Glomerular endothelial cell (primary cell): Measurements from ENCODE around the gene PIK3C2G. TPM values are rescaled to one million over a fixed set of nuclear protein-coding genes. Genes with fewer than 3 reads are reported as not detected.

Experiments used
- DNase-seq: peaks from one replicate; pipeline ENCODE4 v3.0.0-alpha.2; 2011; ENCODE audit warnings: low read depth, low spot score; ENCODE audit errors: extremely low read depth
- total RNA-seq: library from RNA; depleted of rRNA; stranded (reverse); fragments of >200 nt; gene quantifications from 2 replicates; pipeline ENCODE4 v1.2.3, GENCODE V29; 2015

Gene PIK3C2G
- total RNA-seq, 1 donor from 2014 or later, result not detected

GRCh38 chr12:18277196-18277595, 15.9 kb downstream of the PIK3C2G start:
- no peak for DNase-seq

DNA sequence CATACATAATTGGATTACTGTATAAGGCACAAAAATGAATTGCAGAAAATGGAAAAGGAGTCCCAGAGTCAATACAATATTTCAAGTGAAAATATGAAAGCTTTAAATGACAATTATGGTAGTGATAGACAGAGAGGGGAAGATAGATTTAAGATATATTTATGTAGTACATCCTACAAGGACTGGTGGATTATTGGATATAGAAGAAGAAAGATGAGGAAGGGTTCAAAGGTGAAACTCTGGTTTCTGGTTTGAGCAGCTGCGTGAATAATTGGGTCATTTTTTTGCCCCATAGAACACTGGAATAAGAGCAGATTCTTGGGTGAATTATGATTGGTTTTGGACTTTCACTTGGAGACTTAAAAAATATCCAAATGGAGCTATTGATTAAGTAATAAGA, 19.4 kb downstream of the PIK3C2G start:
- DNase-seq, result no peak

- no peak for DNase-seq
Measured at GRCh38 chr12:18281941-18282340, 20.6 kb downstream of the PIK3C2G start.

DNA sequence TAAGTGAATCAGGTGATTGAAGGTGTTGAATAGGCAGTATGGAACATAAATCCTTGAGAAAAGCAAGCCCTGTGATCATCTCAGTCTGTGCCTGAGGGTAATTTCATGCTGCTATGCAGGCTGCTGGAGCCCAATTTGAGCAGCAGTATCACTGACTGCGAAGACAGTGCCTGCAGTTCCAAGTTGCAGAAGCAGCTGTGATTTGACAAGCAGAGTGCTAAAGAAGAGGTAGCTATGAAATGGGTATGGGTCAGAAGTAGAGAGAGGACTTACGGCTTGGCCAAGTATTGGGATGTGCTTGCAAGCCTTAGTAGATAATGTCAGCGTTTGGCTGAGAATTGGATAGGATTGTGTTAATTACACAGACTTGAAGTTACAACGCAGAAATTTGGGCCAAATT, 22.5 kb downstream of the PIK3C2G start:
- DNase-seq, result no peak

- no peak for DNase-seq
Measured at GRCh38 chr12:18284386-18284785, 23.1 kb downstream of the PIK3C2G start.

DNA sequence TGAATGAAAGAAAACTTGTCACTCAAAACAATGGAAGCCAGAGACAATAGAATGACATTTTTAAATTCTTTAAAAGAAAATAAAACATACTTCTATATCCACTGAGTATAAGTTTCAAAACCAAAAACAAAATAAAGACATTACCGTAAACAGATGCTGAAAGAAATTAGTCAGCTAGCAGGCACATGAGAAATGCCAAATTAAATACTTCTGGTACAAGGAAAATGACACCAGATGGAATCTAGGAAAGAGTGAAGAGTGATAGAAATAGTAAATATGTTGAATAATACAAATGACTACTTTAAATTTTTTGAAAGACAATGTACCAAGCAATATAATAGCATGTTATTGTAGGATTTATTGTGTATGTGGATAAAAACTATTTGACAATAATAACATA, 23.8 kb downstream of the PIK3C2G start:
- DNase-seq, result no peak

- DNase-seq, result no peak
Measured at GRCh38 chr12:18290386-18290785, 29.1 kb downstream of the PIK3C2G start.

GRCh38 chr12:18294889-18295288, 33.6 kb downstream of the PIK3C2G start:
- DNase-seq, result no peak

DNA sequence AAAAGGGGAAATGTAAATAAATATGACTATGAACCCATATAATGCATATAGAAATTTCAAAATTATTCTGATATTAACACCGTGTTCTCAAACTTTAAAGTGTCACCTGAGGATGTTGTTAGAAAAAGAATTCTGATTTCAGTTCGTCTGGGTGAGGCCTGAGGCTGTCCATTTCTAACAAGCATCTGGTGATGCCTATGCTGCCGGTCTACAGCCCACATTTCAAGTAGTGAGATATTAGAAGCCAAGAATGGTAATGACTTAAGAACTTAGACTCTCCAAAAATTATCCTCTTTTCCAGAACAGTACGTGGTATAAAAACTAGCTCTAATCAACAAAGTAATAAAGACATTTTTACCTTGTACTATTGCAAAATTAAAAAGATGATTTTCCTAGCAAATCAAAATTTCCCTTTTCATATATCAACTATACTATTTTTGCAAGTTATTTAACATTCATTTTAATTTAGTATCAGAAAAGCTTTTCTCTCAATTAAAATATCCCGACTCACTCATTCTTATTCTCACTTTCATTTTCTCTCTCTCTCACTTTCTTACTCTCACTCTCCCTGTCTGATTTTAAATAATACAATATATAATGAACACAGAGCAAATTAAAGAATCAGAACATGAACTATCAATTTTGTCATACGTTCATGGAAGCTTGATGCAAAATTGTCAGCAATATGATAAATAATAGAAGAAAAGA, 35.0 kb downstream of the PIK3C2G start:
- DNase-seq, result no peak

DNA sequence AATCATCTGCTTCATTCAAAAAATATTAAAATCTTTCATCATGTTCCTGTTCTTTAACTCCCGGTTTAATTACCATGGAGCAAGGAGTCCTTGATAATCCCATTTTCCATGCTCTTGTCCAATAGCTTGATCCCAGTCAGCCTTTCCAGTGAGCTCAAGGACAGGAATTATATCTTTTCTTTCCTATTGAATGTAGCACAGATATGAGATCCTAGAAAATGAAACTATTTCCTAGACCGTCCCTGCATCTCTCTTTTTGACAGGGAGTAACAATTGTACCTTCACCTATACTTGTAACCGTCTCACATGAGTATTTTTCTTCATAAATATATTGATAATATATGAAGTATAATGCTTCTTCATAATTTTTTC, 35.6 kb downstream of the PIK3C2G start:
- DNase-seq, result no peak

GRCh38 chr12:18297902-18298301, 36.6 kb downstream of the PIK3C2G start:
- DNase-seq, result no peak

DNA sequence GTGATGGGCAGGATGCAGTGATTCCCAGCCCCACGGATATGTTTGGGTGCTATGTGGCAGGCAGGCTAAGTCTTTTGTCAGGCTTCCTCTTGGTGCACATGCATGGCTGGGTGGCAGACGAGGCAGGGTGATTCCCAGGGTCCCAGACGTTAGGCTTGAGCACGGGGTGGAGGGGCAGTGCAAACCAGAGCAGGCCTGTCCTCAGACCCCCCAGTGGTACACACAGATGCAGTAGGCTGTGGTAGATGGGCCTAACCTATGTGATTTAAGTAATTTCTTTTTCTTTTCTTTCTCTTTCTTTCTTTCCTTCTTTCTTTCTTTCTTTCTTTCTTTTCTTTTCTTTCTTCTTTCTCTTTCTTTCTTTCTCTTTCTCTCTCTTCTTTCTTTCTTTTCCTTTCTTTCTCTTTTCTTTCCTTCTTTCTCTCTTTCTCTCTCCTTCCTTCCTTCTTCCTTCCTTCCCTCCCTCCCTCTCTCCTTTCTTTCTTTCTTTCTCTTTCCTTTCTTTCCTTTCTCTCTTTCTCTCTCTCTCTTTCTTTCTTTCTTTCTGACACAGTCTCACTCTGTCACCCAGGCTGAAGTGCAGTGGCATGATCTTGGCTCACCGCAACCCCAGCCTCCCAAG, 41.6 kb downstream of the PIK3C2G start:
- DNase-seq, result no peak

DNA sequence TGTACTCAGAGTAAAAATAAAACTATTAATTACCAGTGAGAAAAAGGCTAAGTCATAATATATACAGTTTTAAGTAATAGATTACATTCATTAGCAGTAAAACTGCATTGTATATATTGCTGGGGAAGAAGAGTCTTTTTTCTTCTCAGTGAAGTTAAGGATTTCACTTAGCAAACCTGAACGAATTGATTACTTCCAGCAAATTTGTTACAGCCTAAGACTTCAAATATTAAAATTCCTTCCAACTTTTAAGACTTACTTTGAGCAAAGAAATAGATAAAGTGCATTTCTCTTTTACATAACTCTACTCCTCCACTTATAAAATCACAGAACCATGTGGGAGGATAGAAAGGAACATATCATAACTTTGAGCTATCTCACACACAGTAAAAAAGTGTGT, 43.3 kb downstream of the PIK3C2G start:
- no peak for DNase-seq

GRCh38 chr12:18306311-18306710, 45.0 kb downstream of the PIK3C2G start:
- no peak for DNase-seq

DNA sequence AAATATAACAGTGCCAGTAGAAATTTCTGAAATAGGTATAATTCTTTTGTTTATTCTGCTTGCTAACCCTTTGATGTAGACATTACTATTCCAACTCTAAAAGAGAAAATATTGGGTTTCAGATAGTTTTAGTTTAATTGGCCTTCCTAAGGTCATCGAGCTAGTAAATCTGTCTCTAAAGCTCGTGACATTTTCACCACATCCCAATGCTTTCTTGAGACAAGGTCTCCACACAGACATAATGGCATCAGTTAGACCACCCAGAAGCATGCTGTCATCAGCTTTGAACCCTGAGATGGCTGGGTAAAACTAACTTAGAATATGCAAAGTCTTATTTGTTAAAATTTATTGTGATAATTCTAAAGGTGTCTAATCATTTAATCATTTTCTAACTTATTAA, 52.0 kb downstream of the PIK3C2G start:
- no peak for DNase-seq

- peak; percentile 4 for DNase-seq
Measured at GRCh38 chr12:18320036-18320617, 58.8 kb downstream of the PIK3C2G start.

DNA sequence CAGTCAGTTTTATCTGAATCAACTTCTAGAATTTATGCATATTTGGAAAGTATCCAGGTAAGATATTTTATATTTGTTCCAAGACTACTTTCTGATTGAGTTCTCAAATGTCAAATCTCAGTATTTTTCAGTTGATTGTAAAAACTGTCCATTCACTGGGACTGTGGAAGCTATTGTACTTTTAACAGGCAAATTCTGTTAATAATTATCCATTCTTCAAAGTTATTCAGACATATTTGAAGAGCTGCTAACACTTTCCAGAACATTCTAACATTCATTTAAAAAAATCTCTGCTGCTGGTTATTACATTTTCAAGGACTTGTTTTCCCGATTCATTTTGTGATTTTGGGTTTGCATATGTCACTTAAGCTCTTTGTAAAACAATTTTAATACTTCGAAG, 59.7 kb downstream of the PIK3C2G start:
- no peak for DNase-seq

GRCh38 chr12:18323159-18323558, 61.8 kb downstream of the PIK3C2G start:
- no peak for DNase-seq

DNA sequence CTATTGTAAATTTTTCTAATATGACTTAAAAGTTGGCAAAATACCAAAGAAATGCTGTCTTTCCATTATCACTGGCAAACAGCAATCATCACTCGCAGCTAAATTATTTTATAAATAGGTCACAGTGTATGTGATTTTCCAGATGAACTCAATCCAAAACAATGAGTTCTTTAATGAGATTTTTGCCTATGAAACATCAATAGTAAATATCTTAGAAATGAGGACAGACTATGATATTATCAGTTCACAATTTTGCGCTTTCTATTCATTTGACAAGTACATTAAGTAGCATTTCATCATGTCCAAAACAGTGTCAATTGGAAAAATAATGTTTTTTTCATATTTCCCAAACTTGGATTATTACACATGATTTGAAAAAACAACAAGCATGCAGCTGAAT, 65.7 kb downstream of the PIK3C2G start:
- no peak for DNase-seq

DNA sequence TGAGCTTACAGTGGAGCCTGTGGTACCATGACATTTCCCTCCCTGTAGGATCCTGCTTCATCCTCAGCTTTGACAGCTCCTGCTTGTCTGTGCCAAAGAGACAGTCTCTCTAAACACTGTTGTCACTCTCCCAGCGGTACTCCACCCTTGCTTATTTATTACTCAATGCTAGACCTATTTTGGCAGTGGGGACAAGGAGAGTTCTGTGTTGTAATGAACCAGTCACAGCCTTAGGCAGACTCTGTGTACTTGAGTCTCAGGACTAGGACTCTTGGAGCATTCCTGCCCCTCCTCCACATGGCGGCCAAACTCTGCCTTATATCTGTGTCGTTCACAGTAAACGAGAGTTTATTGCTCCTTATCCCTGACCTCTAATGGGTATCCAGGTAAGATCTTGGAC, 70.9 kb downstream of the PIK3C2G start:
- DNase-seq, result no peak

DNA sequence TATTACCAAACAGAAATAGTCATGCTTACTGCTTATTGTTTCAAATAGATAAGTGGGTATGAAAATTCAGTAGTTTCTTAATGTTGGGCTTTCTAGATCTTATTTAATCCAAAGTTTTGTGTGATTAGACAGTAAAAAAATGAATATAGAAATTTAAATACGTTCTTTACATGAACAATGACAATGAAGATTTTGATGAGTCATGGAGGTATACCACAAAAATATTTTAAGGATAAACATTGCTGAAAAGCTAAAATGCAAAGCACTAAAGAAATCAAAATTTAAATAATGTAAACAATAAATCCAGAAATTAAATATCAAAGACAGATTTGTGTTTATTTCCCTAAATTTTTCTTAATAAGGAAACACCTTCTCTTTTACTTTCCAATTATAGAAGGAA, 78.3 kb downstream of the PIK3C2G start:
- no peak for DNase-seq

DNA sequence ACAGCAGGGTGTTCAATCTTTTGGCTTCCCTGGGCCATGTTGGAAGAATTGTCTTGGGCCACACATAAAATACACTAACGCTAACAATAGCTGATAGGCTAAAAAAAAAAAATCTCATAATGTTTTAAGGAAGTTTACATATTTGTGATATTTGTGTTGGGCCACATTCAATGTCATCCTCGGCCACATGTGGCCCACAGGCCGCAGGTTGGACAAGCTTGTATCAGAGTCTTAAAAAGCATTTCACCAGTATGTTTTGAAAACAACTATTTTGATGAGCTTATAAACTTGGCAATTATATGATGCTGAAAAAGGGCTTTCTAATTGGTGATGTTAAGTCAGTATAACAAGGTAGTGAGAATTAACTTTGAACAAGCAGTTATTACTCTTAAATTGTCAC, 78.9 kb downstream of the PIK3C2G start:
- no peak for DNase-seq
